Peyer's patch (tissue), 4 donors: ENCODE measurements around the gene EHD4.

Source experiments
- CTCF ChIP-seq, 6 experiments: fragments of 450-650 bp in 4 of 6; fragments of 200-600 bp in 2 of 6; sonication (generic) in 1 of 6; IDR thresholded peaks; one replicate each; pipeline ENCODE4 v1.5.1; 2017 to 2019; ENCODE audit warnings: antibody characterized with exemption in 6 of 6, mild to moderate bottlenecking in 3 of 6, moderate library complexity in 1 of 6
- POLR2A ChIP-seq, 2 donors: fragments of 450-650 bp; IDR thresholded peaks; one replicate each; pipeline ENCODE4 v1.5.1; 2017; ENCODE audit warnings: antibody characterized with exemption in 2 of 2, mild to moderate bottlenecking in 2 of 2, moderate library complexity in 2 of 2

GRCh38 chr15:41878355-41878699 lies 94.0 kb downstream of the EHD4 start:
- TF ChIP-seq POLR2A (IDR thresholded peaks at IDR 0.05): no peak
- no peak for TF ChIP-seq CTCF (IDR thresholded peaks at IDR 0.05)
